ENCODE results near the gene ILDR1. TPM values are rescaled to one million over a fixed set of nuclear protein-coding genes. Genes with fewer than 3 reads are reported as not detected.
A peak's percentile ranks its signal among the peaks of the same experiment; 100 is the strongest.

ILDR1 gene
- total RNA-seq, 1 experiment from 2014 or later, result not detected

GRCh38 chr3:122021037-122021436 is 1.0 kb downstream of the ILDR1 start:
- DNase-seq (ENCODE audit: low read depth), result no peak

- DNase-seq (ENCODE audit: low read depth), result no peak
Measured at GRCh38 chr3:122019493-122019892, 2.6 kb downstream of the ILDR1 start.

- DNase-seq (ENCODE audit: low read depth), result no peak
Measured at GRCh38 chr3:122014741-122015140, 7.3 kb downstream of the ILDR1 start.

- DNase-seq (ENCODE audit: low read depth), result no peak
Measured at GRCh38 chr3:122013448-122013925, 8.6 kb downstream of the ILDR1 start.

- no peak for DNase-seq (ENCODE audit: low read depth)
Measured at GRCh38 chr3:122012821-122013220, 9.2 kb downstream of the ILDR1 start.

- DNase-seq (ENCODE audit: low read depth), result no peak
Measured at GRCh38 chr3:122011396-122011795, 10.7 kb downstream of the ILDR1 start.

GRCh38 chr3:122010506-122010905 is 11.5 kb downstream of the ILDR1 start:
- DNase-seq (ENCODE audit: low read depth), result no peak

- no peak for DNase-seq (ENCODE audit: low read depth)
Measured at GRCh38 chr3:122008166-122008565, 13.9 kb downstream of the ILDR1 start.

- DNase-seq (ENCODE audit: low read depth), result no peak
Measured at GRCh38 chr3:122006267-122006666, 15.8 kb downstream of the ILDR1 start.

- DNase-seq (ENCODE audit: low read depth), result no peak
Measured at GRCh38 chr3:122004991-122005565, 17.0 kb downstream of the ILDR1 start.

GRCh38 chr3:122004107-122004506 is 17.9 kb downstream of the ILDR1 start:
- DNase-seq (ENCODE audit: low read depth), result no peak

- DNase-seq (ENCODE audit: low read depth), result no peak
Measured at GRCh38 chr3:122003606-122004005, 18.4 kb downstream of the ILDR1 start.

- no peak for DNase-seq (ENCODE audit: low read depth)
Measured at GRCh38 chr3:122003112-122003511, 18.9 kb downstream of the ILDR1 start.

GRCh38 chr3:122002611-122003010 is 19.4 kb downstream of the ILDR1 start:
- DNase-seq (ENCODE audit: low read depth), result no peak

- no peak for DNase-seq (ENCODE audit: low read depth)
Measured at GRCh38 chr3:122001892-122002291, 20.2 kb downstream of the ILDR1 start.

- DNase-seq (ENCODE audit: low read depth), result no peak
Measured at GRCh38 chr3:122000936-122001605, 21.0 kb downstream of the ILDR1 start.

GRCh38 chr3:121999931-122000330 is 22.1 kb downstream of the ILDR1 start:
- no peak for DNase-seq (ENCODE audit: low read depth)

GRCh38 chr3:121998611-121999473 is 23.2 kb downstream of the ILDR1 start:
- DNase-seq (ENCODE audit: low read depth), result no peak

GRCh38 chr3:121998030-121998580 is 23.9 kb downstream of the ILDR1 start:
- peak; percentile 75 for DNase-seq (ENCODE audit: low read depth)

GRCh38 chr3:121997372-121997771 is 24.7 kb downstream of the ILDR1 start:
- no peak for DNase-seq (ENCODE audit: low read depth)

GRCh38 chr3:121996441-121996840 is 25.6 kb downstream of the ILDR1 start:
- no peak for DNase-seq (ENCODE audit: low read depth)
